HCT116 (cell line): Measurements from ENCODE around the gene FAAP100. TPM values are rescaled to one million over a fixed set of nuclear protein-coding genes. Genes with fewer than 3 reads are reported as not detected.

ENCODE experiments used
- ATAC-seq: fragments of 200-7000 bp; cut with Tn5 transposase; 2 replicates; pipeline ENCODE4 v1.9.1; 2020; ENCODE audit warnings: mild to moderate bottlenecking, moderate library complexity
- BruUV-seq: library from RNA; stranded (reverse); fragments of 400-500 nt; replicated peaks from 2 replicates; lab custom pipeline; 2021; lab: Mats Ljungman, UMichigan
- CTCF ChIA-PET: fragments of 300-600 bp; sonication (Branson Sonifier 250); formaldehyde crosslinking; loops from one replicate; lab custom pipeline; 2021; ENCODE audit warnings: antibody characterized with exemption; lab: Charles Lee
- POLR2A ChIA-PET: fragments of 300-600, 350-600 bp; sonication (Branson Sonifier 250); formaldehyde crosslinking; loops from one replicate; lab custom pipeline; 2021; ENCODE audit warnings: antibody characterized with exemption; lab: Charles Lee
- RAD21 ChIA-PET, 2 experiments: fragments of 300-600 bp; sonication (Branson Sonifier 250); formaldehyde crosslinking; loops; one replicate each; lab custom pipeline; 2023; ENCODE audit warnings: low total read pairs in 2 of 2; ENCODE audit not compliant: uncharacterized antibody in 2 of 2, unreplicated experiment in 2 of 2, low non-redundant PET in 1 of 2; lab: Charles Lee
- DNase-seq: peaks from one replicate; pipeline ENCODE4 v3.0.0-alpha.2; 2010; ENCODE audit warnings: low read depth, low spot score
- H2AFZ ChIP-seq: fragments of 200-600 bp; shearing (Covaris generic), sonication (generic); 2 replicates; pipeline ENCODE4 v1.6.1; 2017; ENCODE audit warnings: low read depth, mixed run types, mixed read lengths, antibody characterized with exemption, low read length; ENCODE audit not compliant: poor library complexity, severe bottlenecking
- H3K27ac ChIP-seq: 2 replicates; pipeline ENCODE4 v1.5.1; 2012; ENCODE audit warnings: low read depth, low read length
- H3K27me3 ChIP-seq: fragments of 200-600 bp; sonication (generic); 2 replicates; pipeline ENCODE4 v1.6.1; 2016; ENCODE audit warnings: mixed run types, low read length, mixed read lengths; ENCODE audit not compliant: insufficient read depth
- H3K36me3 ChIP-seq, 2 experiments: fragments of 200-500 bp in 1 of 2; fragments of 200-600 bp in 1 of 2; sonication (Bioruptor generic) in 1 of 2; sonication (generic) in 1 of 2; 2 replicates each; pipeline versions ENCODE4 v1.5.1 to v1.6.1; 2014 to 2016; ENCODE audit warnings: low read length in 2 of 2, inconsistent platforms in 1 of 2, mixed read lengths in 1 of 2, mixed run types in 1 of 2; ENCODE audit not compliant: insufficient read depth in 2 of 2, control insufficient read depth in 1 of 2
- H3K4me1 ChIP-seq, 2 experiments: fragments of 200-600 bp in 1 of 2; sonication (generic) in 1 of 2; 2 replicates each; pipeline versions ENCODE4 v1.5.1 to v1.6.1; 2012 to 2017; ENCODE audit warnings: low read length in 2 of 2, inconsistent platforms in 1 of 2, mild to moderate bottlenecking in 1 of 2, mixed read lengths in 1 of 2, mixed run types in 1 of 2, moderate library complexity in 1 of 2; ENCODE audit not compliant: insufficient read depth in 2 of 2, control insufficient read depth in 1 of 2
- H3K4me2 ChIP-seq: fragments of 200-600 bp; sonication (generic); 2 replicates; pipeline ENCODE4 v1.6.1; 2017; ENCODE audit warnings: mixed run types, low read length, mixed read lengths
- H3K4me3 ChIP-seq, 2 experiments: fragments of 200-600 bp in 1 of 2; sonication (generic) in 1 of 2; replicated peaks in 1 of 2; 2 replicates each; pipeline ENCODE4 v1.5.1; 2011 to 2016; ENCODE audit warnings: low read length in 2 of 2, control low read depth in 1 of 2, low read depth in 1 of 2, mild to moderate bottlenecking in 1 of 2, mixed read lengths in 1 of 2, mixed run types in 1 of 2
- H3K79me2 ChIP-seq: fragments of 200-600 bp; sonication (generic); 2 replicates; pipeline ENCODE4 v1.6.1; 2017; ENCODE audit warnings: mild to moderate bottlenecking, mixed run types, low read length, moderate library complexity, mixed read lengths; ENCODE audit not compliant: insufficient read depth
- H3K9ac ChIP-seq: fragments of 200-600 bp; sonication (generic); 2 replicates; pipeline ENCODE4 v1.6.1; 2016; ENCODE audit warnings: low read length, mixed read lengths
- H3K9me2 ChIP-seq: fragments of 200-600 bp; sonication (generic), shearing (Covaris generic); 2 replicates; pipeline ENCODE4 v1.6.1; 2017; ENCODE audit warnings: mixed run types, mild to moderate bottlenecking, moderate library complexity; ENCODE audit not compliant: insufficient read depth
- H3K9me3 ChIP-seq, 2 experiments: fragments of 200-500 bp in 1 of 2; fragments of 200-600 bp in 1 of 2; sonication (Bioruptor generic) in 1 of 2; sonication (generic) in 1 of 2; 2 replicates each; pipeline ENCODE4 v1.6.1; 2014 to 2017; ENCODE audit warnings: low read length in 2 of 2, mixed read lengths in 2 of 2, inconsistent platforms in 1 of 2, low read depth in 1 of 2, mild to moderate bottlenecking in 1 of 2, mixed run types in 1 of 2, moderate library complexity in 1 of 2; ENCODE audit not compliant: control insufficient read depth in 1 of 2, insufficient read depth in 1 of 2
- H4K20me1 ChIP-seq: fragments of 200-600 bp; sonication (generic), shearing (Covaris generic); 2 replicates; pipeline ENCODE4 v1.6.1; 2017; ENCODE audit warnings: mixed run types, mild to moderate bottlenecking, moderate library complexity; ENCODE audit not compliant: insufficient read depth
- CEBPB ChIP-seq: IDR thresholded peaks from 2 replicates; pipeline ENCODE4 v1.6.1; 2012; ENCODE audit warnings: low read depth
- ELF1 ChIP-seq: IDR thresholded peaks from 2 replicates; pipeline ENCODE4 v1.6.1; 2012; ENCODE audit warnings: low read depth, borderline replicate concordance
- EZH2 ChIP-seq: fragments of 200-600 bp; sonication (generic); IDR thresholded peaks from 2 replicates; pipeline ENCODE4 v1.6.1; 2017; ENCODE audit warnings: antibody characterized with exemption, mixed run types
- EZH2phosphoT487 ChIP-seq: fragments of 200-600 bp; IDR thresholded peaks from 2 replicates; pipeline ENCODE4 v1.6.1; 2018; ENCODE audit warnings: antibody characterized with exemption, borderline replicate concordance
- FOSL1 ChIP-seq: IDR thresholded peaks from 2 replicates; pipeline ENCODE4 v1.6.1; 2012; ENCODE audit warnings: low read depth
- JUND ChIP-seq: IDR thresholded peaks from 2 replicates; pipeline ENCODE4 v1.6.1; 2012
- POLR2AphosphoS5 ChIP-seq: IDR thresholded peaks from 2 replicates; pipeline ENCODE4 v1.6.1; 2011; ENCODE audit warnings: mild to moderate bottlenecking, low read depth, low read length, moderate library complexity
- RAD21 ChIP-seq: IDR thresholded peaks from 2 replicates; pipeline ENCODE4 v1.6.1; 2012; ENCODE audit warnings: low read depth, mild to moderate bottlenecking
- SP1 ChIP-seq: IDR thresholded peaks from 2 replicates; pipeline ENCODE4 v1.6.1; 2012; ENCODE audit warnings: low read depth
- SRF ChIP-seq: IDR thresholded peaks from 2 replicates; pipeline ENCODE4 v1.6.1; 2012; ENCODE audit warnings: low read depth
- YY1 ChIP-seq: IDR thresholded peaks from 2 replicates; pipeline ENCODE4 v1.6.1; 2011; ENCODE audit warnings: low read length, low read depth, moderate library complexity, mild to moderate bottlenecking; ENCODE audit not compliant: insufficient replicate concordance; ENCODE audit errors: extremely low read depth
- ZFX ChIP-seq: fragments of 450-650 bp; IDR thresholded peaks from 2 replicates; pipeline ENCODE4 v1.6.1; 2017
- ZNF274 ChIP-seq: fragments of 200-500 bp; sonication (Bioruptor generic); IDR thresholded peaks from 2 replicates; pipeline ENCODE4 v1.6.1; 2014; ENCODE audit warnings: mild to moderate bottlenecking, low read depth, low read length, inconsistent platforms
- intact Hi-C: fragments of 100-400 bp; cut with micrococcal nuclease; formaldehyde crosslinking; loops from 2 replicates; pipeline ENCODE4 v1.10.0; 2022
- total RNA-seq: library from RNA; stranded (reverse); gene quantifications from one replicate; pipeline ENCODE4 v1.2.1, GENCODE V29; 2021; ENCODE audit not compliant: unreplicated experiment
- TF ChIP-seq, protein P1 (sequence below): IDR thresholded peaks from 2 replicates; pipeline ENCODE4 v1.6.1; 2012
- TF ChIP-seq, protein P2 (sequence below): IDR thresholded peaks from 2 replicates; pipeline ENCODE4 v1.6.1; 2011; ENCODE audit warnings: mild to moderate bottlenecking, low read length, moderate library complexity; ENCODE audit not compliant: insufficient replicate concordance; ENCODE audit errors: extremely low read depth
- TF ChIP-seq, protein P3 (sequence below): IDR thresholded peaks from 2 replicates; pipeline ENCODE4 v1.6.1; 2012

Gene FAAP100
- total RNA-seq, 1 experiment from 2014 or later = 53.4 TPM

DNA sequence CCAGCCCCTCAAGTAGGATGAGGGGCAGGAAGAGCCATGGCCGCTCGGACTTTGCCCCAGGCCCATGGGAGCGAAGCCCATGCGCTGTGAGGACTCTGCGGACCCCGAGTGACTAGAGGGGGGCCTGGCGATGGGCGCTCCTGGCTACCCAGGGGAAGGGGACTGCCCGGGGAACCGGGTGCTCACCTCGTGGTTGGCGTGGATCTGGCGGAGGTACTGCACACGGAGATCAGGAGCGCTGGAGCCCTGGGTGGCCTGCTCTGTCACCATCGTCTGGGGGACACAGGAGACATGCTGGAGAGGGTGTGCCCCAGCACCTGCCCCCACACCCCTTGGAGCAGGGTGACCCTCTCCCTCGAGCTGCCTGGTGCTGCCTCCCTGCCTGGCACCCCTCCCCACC, 11.0 kb downstream of the FAAP100 start:
- H3K27me3 ChIP-seq = no peaks in the 10 kb centered on the region
- intact Hi-C loops = no loop called here
- DNase-seq = no peak
- no peaks in the 10 kb centered on the region for H3K9me2 ChIP-seq
- no peak overlapping the region; the same call in 1 of the 2 replicates for H3K27ac ChIP-seq
- no peak for ATAC-seq
- ChIA-PET RAD21 (no interaction called here), POLR2A (no interaction called here), CTCF (no interaction called here)
- H4K20me1 ChIP-seq = no peaks in the 10 kb centered on the region
- no peak overlapping the region for H3K4me2 ChIP-seq
- peak; percentile 6; the same call in 1 of the 2 replicates for TF ChIP-seq JUND
- TF ChIP-seq RAD21 = no peak
- no peak overlapping the region for H3K9ac ChIP-seq
- peaks cover 12 to 25% of the 10 kb centered on the region in 2 experiments for H3K36me3 ChIP-seq
- no peaks in the 10 kb centered on the region for H3K79me2 ChIP-seq
- peaks cover 0 to 7% of the 10 kb centered on the region in 2 experiments; a peak in 1 of 4 replicates for H3K4me1 ChIP-seq
- no peak overlapping the region for H3K4me3 ChIP-seq
- no peak overlapping the region for H2AFZ ChIP-seq
- H3K9me3 ChIP-seq = no peaks in the 10 kb centered on the region
- no TSS peak for BruUV-seq

DNA sequence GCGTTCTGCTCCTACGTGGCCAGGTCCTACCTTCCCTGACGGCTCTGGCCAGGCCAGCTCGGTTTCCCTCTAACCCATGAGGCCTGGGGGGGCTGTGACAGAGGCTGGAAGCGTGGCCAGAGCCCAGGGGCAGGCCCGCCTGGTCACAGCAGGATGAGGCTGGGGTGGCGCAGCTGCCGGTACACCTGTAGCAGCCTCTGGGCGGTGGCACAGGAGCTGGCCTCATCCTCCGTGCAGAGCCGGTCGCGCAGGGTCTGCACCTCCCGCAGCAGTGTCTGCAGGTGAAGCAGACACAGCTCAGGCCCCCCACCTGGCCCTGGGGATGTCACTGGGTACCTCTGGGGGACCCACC, 11.5 kb downstream of the FAAP100 start:
- H3K9me3 ChIP-seq = no peaks in the 10 kb centered on the region
- H3K27me3 ChIP-seq = no peaks in the 10 kb centered on the region
- no peaks in the 10 kb centered on the region for H3K9me2 ChIP-seq
- H3K27ac ChIP-seq = no peak overlapping the region; the same call in 1 of the 2 replicates
- no peaks in the 10 kb centered on the region for H3K79me2 ChIP-seq
- no peak overlapping the region for H3K4me2 ChIP-seq
- H3K36me3 ChIP-seq = peaks cover 8 to 21% of the 10 kb centered on the region in 2 experiments
- ATAC-seq (no peak), DNase-seq (no peak)
- intact Hi-C loops = no loop called here
- H4K20me1 ChIP-seq = no peaks in the 10 kb centered on the region
- POLR2A ChIA-PET = interaction anchor here (1.1 kb wide), 1 partner anchor 31 kb away, joined by 3 read pairs; no protein-coding TSS in a partner anchor
- H3K4me3 ChIP-seq = no peak overlapping the region
- RAD21 ChIA-PET = no interaction called here
- CTCF ChIA-PET = interaction anchor here (0.7 kb wide), 1 partner anchor 22 kb away, joined by 3 read pairs; no protein-coding TSS in a partner anchor
- H3K4me1 ChIP-seq = peaks cover 0 to 7% of the 10 kb centered on the region in 2 experiments; a peak in 1 of 4 replicates
- BruUV-seq = no TSS peak
- no peak overlapping the region for H3K9ac ChIP-seq
- no peak for TF ChIP-seq YY1
- no peak for TF ChIP-seq SRF
- TF ChIP-seq EZH2 = no peak
- no peak for TF ChIP-seq JUND
- TF ChIP-seq, protein P1, sequence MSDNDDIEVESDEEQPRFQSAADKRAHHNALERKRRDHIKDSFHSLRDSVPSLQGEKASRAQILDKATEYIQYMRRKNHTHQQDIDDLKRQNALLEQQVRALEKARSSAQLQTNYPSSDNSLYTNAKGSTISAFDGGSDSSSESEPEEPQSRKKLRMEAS = no peak
- no peak for TF ChIP-seq ZNF274
- TF ChIP-seq, protein P2, sequence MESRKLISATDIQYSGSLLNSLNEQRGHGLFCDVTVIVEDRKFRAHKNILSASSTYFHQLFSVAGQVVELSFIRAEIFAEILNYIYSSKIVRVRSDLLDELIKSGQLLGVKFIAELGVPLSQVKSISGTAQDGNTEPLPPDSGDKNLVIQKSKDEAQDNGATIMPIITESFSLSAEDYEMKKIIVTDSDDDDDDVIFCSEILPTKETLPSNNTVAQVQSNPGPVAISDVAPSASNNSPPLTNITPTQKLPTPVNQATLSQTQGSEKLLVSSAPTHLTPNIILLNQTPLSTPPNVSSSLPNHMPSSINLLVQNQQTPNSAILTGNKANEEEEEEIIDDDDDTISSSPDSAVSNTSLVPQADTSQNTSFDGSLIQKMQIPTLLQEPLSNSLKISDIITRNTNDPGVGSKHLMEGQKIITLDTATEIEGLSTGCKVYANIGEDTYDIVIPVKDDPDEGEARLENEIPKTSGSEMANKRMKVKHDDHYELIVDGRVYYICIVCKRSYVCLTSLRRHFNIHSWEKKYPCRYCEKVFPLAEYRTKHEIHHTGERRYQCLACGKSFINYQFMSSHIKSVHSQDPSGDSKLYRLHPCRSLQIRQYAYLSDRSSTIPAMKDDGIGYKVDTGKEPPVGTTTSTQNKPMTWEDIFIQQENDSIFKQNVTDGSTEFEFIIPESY = no peak
- TF ChIP-seq POLR2AphosphoS5 = no peak
- TF ChIP-seq CEBPB = no peak
- TF ChIP-seq, protein P3, sequence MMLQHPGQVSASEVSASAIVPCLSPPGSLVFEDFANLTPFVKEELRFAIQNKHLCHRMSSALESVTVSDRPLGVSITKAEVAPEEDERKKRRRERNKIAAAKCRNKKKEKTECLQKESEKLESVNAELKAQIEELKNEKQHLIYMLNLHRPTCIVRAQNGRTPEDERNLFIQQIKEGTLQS = no peak
- no peak for TF ChIP-seq FOSL1
- no peak for TF ChIP-seq RAD21
- TF ChIP-seq ZFX = no peak
- no peak for TF ChIP-seq SP1
- TF ChIP-seq ELF1 = no peak
- TF ChIP-seq EZH2phosphoT487 = no peak
- no peak overlapping the region for H2AFZ ChIP-seq
